ENCODE results near the gene MT1X.
"Not testable (repeated sequence)": the region's sequence is repeated elsewhere in the genome, so short reads cannot be mapped to it uniquely, and the experiment has no call there.

The MT1X gene

GRCh38 chr16:56715126-56715525 lies 32.9 kb downstream of the MT1X start:
- no peak for DNase-seq

- DNase-seq = no peak
Observed at GRCh38 chr16:56716761-56717160, 34.5 kb downstream of the MT1X start.

GRCh38 chr16:56717532-56717931 lies 35.3 kb downstream of the MT1X start:
- not testable (repeated sequence) for DNase-seq

- DNase-seq = no peak
Observed at GRCh38 chr16:56722200-56722842, 40.1 kb downstream of the MT1X start.

GRCh38 chr16:56724191-56724590 lies 41.9 kb downstream of the MT1X start:
- no peak for DNase-seq

GRCh38 chr16:56726283-56726682 lies 44.0 kb downstream of the MT1X start:
- DNase-seq = no peak

- no peak for DNase-seq
Observed at GRCh38 chr16:56726926-56727325, 44.7 kb downstream of the MT1X start.

GRCh38 chr16:56728027-56728426 lies 45.8 kb downstream of the MT1X start:
- no peak for DNase-seq

GRCh38 chr16:56728980-56729734 lies 46.9 kb downstream of the MT1X start:
- no peak for DNase-seq

GRCh38 chr16:56729735-56730662 lies 47.7 kb downstream of the MT1X start, which contains the start of gene NUP93:
Gene NUP93 (plus strand): TSS chr16:56730129. CDS start chr16:56748248, 18,119 bp downstream.
- peak; percentile 94 for DNase-seq

- no peak for DNase-seq
Observed at GRCh38 chr16:56732366-56732765, 50.1 kb downstream of the MT1X start.

- DNase-seq = no peak
Observed at GRCh38 chr16:56732832-56733231, 50.6 kb downstream of the MT1X start.

Measured in retina (tissue), 1 donor.